Activated CD4-positive, alpha-beta T cell treated with anti-CD3 and anti-CD28 coated beads for 4 hours (primary cell): ENCODE results near the gene MRM1.
"Not testable (repeated sequence)": the region's sequence is repeated elsewhere in the genome, so short reads cannot be mapped to it uniquely, and the experiment has no call there.

Source experiments
- DNase-seq, 2 donors: peaks; one replicate each; pipeline ENCODE4 v3.0.0-alpha.2; 2020

The MRM1 gene

GRCh38 chr17:36602030-36602748 lies 806 bp downstream of the MRM1 start:
- peak; percentile 16 to 17 for DNase-seq

- peak; percentile 63 to 74 for DNase-seq
Measured at GRCh38 chr17:36602924-36603384, 1.6 kb downstream of the MRM1 start.

- DNase-seq = not testable (repeated sequence)
Measured at GRCh38 chr17:36605028-36605427, 3.6 kb downstream of the MRM1 start.

GRCh38 chr17:36608280-36608679 lies 6.9 kb downstream of the MRM1 start:
- DNase-seq = no peak

GRCh38 chr17:36608794-36609497 lies 7.6 kb downstream of the MRM1 start:
- no peak for DNase-seq

GRCh38 chr17:36609498-36609862 lies 8.1 kb downstream of the MRM1 start:
- no peak for DNase-seq

GRCh38 chr17:36610474-36610873 lies 9.1 kb downstream of the MRM1 start:
- no peak for DNase-seq

GRCh38 chr17:36611345-36612072 lies 10.1 kb downstream of the MRM1 start:
- DNase-seq = no peak

- DNase-seq = no peak
Measured at GRCh38 chr17:36612323-36612722, 10.9 kb downstream of the MRM1 start.

- no peak for DNase-seq
Measured at GRCh38 chr17:36613155-36613554, 11.8 kb downstream of the MRM1 start.

GRCh38 chr17:36614081-36614480 lies 12.7 kb downstream of the MRM1 start:
- no peak for DNase-seq

- DNase-seq = no peak
Measured at GRCh38 chr17:36614933-36615332, 13.6 kb downstream of the MRM1 start.

GRCh38 chr17:36616061-36617029 lies 15.0 kb downstream of the MRM1 start:
- DNase-seq = no peak

GRCh38 chr17:36617773-36618172 lies 16.4 kb downstream of the MRM1 start:
- no peak for DNase-seq

- no peak for DNase-seq
Measured at GRCh38 chr17:36623281-36623680, 21.9 kb downstream of the MRM1 start.

- no peak for DNase-seq
Measured at GRCh38 chr17:36625188-36625587, 23.8 kb downstream of the MRM1 start.

- no peak for DNase-seq
Measured at GRCh38 chr17:36627101-36627500, 25.7 kb downstream of the MRM1 start.

- no peak for DNase-seq
Measured at GRCh38 chr17:36628576-36628975, 27.2 kb downstream of the MRM1 start.

GRCh38 chr17:36629252-36629847 lies 28.0 kb downstream of the MRM1 start:
- peak; percentile 62 to 81 for DNase-seq

- DNase-seq = no peak
Measured at GRCh38 chr17:36629970-36630502, 28.7 kb downstream of the MRM1 start.

GRCh38 chr17:36631022-36631421 lies 29.6 kb downstream of the MRM1 start:
- no peak for DNase-seq
